GM20431 (cell line): ENCODE results near the gene NCMAP.

Experiments used
- in situ Hi-C: fragments of 300-500 bp; cut with MseI, MboI; formaldehyde crosslinking; loops from one replicate; pipeline ENCODE4 v1.15.0; 2020; ENCODE audit warnings: low sequenced_read_pairs; ENCODE audit not compliant: unreplicated experiment

Gene NCMAP

GRCh38 chr1:24606296-24606605 is 50.4 kb downstream of the NCMAP start:
- in situ Hi-C loops: no loop called here

DNA sequence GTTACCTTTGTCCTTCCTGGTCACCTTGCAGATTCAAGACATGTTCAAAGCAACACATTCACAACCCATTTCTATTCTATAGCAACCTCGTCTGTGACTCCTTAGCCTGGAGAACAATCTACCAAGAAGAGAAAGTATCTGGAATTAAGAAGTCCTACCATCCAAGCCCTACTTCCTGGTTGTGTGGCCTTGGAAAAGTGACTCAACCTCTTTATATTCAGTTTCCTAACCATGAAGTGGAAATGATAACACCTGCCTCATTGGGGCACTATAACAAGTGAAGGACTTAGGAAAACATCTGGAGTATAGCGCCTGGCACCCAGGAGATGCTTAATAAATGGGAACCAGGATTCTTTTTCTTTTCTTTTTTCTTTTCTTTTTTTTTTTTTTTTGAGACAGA is 50.7 kb downstream of the NCMAP start:
- in situ Hi-C loops: no loop called here

- in situ Hi-C loops: no loop called here
These were observed 54.1 kb downstream of the NCMAP start for GRCh38 chr1:24609949-24610517.

DNA sequence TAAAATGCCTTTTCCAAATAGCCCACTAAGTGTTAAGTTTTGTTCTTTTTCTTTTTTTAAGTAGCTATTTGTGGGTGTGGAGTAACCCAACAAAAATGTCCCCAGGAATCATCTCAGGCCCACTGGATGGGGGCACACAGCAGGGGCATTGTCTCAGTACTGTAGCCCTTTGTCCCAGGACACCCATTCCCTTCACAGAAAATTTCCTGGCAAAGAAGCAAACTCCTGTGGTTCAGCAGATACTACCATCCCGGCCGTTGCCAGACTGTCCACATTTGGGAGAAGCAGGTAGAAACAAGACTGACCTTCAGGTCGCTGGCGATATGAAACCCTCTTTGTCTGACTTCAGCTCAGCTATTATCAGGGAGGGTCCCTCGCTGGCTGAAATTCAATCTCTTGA is 63.5 kb downstream of the NCMAP start:
- in situ Hi-C loops: no loop called here

GRCh38 chr1:24620678-24621077 is 64.8 kb downstream of the NCMAP start:
- in situ Hi-C loops: no loop called here

GRCh38 chr1:24621121-24621520 is 65.2 kb downstream of the NCMAP start:
- in situ Hi-C loops: no loop called here

DNA sequence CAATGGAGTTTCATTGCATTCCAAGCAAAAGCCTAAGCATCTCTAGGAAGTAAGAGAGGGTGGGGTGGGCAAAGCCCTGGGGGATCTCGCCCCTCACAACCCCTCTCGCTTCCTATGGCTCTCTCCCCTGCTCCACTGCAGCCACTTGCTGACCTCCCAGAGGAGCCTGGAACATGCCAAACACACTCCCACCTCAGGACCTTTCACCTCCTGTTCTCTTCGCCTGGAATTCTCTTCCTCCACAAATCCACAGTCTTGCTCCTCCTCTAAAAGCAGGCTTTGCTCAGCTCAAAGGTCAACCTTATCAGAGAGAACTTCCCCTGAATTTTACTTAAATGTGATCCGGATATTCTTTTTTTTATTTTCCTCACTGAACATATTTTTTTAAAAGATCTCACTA is 66.3 kb downstream of the NCMAP start:
- in situ Hi-C loops: no loop called here

GRCh38 chr1:24632832-24633175 is 76.9 kb downstream of the NCMAP start:
- in situ Hi-C loops: no loop called here

DNA sequence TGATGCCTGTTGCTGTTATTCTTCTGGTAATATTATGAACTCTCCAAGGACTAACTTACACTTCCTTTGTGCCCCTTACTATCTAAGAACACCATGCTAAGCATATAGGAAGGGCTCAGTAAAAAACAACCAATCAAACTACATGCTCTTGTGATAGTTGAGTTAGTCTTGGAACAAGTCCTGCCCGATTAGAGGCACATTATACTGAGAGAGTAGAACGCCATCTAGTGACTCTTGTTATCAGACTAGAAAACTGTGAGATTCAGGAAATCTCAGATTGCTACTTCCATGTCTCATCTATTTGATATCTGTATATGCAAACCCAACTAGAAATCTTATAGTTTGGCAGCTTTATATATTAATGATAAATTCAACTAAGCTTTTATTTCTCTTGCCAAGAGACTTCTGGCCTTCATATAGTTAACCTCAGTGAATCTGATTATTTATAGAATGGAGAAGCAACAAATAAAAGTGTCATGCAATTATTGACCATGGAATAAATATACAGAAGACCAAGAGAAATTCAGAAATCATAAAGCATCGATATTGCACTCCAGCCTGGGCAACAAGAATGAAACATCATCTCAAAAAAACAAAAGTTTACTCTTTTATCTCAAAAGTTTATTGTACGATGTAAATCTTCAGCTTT is 79.4 kb downstream of the NCMAP start:
- in situ Hi-C loops: no loop called here

- in situ Hi-C loops: no loop called here
These were observed 80.9 kb downstream of the NCMAP start for GRCh38 chr1:24636661-24637357.

- in situ Hi-C loops: no loop called here
These were observed 83.2 kb downstream of the NCMAP start for GRCh38 chr1:24639094-24639493.

- in situ Hi-C loops: no loop called here
These were observed 84.0 kb downstream of the NCMAP start for GRCh38 chr1:24639881-24640280.

DNA sequence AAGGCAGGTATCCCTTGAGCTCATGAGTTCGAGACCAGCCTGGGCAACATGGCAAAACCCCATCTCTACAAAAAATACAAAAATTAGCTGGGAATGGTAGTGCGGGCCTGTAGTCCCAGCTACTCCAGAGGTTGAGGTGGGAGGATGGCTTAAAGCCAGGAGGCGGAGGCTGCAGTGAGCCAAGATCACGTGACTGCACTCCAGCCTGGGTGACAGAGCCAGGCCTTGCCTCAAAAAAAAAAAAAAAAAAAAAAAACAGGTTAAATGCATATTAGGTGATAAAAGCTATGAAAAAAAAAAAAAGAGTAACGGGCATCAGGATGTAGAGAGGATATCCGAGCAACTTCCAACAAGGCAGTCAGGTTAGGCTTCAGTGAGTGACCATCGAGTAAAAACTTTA is 84.4 kb downstream of the NCMAP start:
- in situ Hi-C loops: no loop called here

GRCh38 chr1:24641646-24642151 is 85.8 kb downstream of the NCMAP start:
- in situ Hi-C loops: no loop called here

DNA sequence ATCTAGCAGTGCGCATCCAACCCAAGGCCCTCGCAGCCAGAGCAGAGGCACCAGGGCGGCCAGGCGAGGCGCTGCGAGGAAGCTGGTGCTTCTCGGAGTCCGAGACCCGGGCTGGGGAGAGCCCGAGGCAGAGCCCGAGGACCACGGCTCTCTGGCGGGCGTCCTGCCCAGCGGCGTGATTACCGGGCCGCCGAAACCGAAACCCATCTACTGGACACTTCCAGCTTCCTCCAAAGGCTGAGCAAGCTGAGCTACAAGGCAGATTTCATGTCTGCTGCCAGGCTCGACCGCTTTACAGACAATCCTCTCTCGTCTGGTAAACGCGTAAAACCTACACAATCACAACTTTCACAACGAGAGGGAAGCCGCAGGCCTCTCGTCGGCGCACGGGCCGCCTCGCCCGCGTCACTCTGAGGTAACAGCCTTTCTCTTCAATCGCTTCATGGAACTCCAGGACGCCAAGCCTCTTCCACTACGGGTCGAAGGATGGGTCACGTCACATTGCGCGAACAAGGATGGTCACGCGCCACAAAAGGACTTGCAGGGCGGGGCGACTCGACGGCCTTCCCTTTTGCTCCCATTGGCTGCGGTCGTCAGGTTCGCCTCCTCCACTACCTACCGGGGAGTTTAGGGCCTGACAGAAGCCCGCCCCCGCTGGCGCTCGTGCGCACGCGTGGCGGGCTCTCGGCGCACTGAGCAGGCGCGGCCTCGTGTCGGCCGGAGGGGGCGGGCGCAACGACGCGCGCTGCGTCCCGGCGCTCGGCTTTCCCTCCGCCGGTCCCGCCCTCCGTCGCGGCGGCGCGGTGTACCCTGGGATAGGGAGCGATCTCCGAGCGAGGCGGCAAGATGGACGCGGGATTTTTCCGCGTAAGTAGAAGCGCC is 86.8 kb downstream of the NCMAP start, which contains the start of gene SRRM1:
Gene SRRM1 (plus strand): TSS at position 822 of the 882 bp plus-strand sequence. CDS start 25 bp downstream, at position 847.
- in situ Hi-C loops: no loop called here

- in situ Hi-C loops: no loop called here
These were observed 87.6 kb downstream of the NCMAP start for GRCh38 chr1:24643363-24644099.

GRCh38 chr1:24644100-24644384 is 88.2 kb downstream of the NCMAP start:
- in situ Hi-C loops: no loop called here

GRCh38 chr1:24648919-24649318 is 93.0 kb downstream of the NCMAP start:
- in situ Hi-C loops: no loop called here

GRCh38 chr1:24652382-24652781 is 96.5 kb downstream of the NCMAP start:
- in situ Hi-C loops: no loop called here

DNA sequence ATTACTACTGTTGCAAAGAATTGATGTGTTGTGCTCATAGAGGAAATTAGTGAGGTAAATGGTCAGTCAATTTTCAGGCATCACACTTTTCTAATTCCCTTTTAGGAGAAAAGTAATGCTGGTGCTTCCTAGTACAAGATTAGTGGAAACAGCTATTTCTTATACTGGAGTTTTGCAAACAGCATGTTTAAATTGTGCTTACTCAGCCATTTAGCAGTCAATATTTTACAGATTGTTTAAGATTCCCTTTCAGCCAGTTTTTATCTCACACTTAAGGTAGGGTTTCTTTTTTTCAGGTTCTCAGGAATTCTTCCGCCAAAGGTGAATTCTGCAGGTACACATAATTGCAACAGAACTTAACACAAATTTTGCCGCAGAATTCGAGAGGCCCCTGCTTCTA is 98.1 kb downstream of the NCMAP start:
- in situ Hi-C loops: no loop called here
